ENCODE results near the gene CDKAL1.
"Not testable (repeated sequence)": the region's sequence is repeated elsewhere in the genome, so short reads cannot be mapped to it uniquely, and the experiment has no call there.

The CDKAL1 gene

GRCh38 chr6:20541382-20541781 is 7.1 kb downstream of the CDKAL1 start:
- peaks cover 12% of the 10 kb centered on the region; the same call in 1 of the 2 replicates for H3K36me3 ChIP-seq
- DNase-seq: no peak
- no peaks in the 10 kb centered on the region for H3K9me3 ChIP-seq
- no peaks in the 10 kb centered on the region for H3K27me3 ChIP-seq
- no peaks in the 10 kb centered on the region for H3K4me1 ChIP-seq
- TF ChIP-seq, protein P1, sequence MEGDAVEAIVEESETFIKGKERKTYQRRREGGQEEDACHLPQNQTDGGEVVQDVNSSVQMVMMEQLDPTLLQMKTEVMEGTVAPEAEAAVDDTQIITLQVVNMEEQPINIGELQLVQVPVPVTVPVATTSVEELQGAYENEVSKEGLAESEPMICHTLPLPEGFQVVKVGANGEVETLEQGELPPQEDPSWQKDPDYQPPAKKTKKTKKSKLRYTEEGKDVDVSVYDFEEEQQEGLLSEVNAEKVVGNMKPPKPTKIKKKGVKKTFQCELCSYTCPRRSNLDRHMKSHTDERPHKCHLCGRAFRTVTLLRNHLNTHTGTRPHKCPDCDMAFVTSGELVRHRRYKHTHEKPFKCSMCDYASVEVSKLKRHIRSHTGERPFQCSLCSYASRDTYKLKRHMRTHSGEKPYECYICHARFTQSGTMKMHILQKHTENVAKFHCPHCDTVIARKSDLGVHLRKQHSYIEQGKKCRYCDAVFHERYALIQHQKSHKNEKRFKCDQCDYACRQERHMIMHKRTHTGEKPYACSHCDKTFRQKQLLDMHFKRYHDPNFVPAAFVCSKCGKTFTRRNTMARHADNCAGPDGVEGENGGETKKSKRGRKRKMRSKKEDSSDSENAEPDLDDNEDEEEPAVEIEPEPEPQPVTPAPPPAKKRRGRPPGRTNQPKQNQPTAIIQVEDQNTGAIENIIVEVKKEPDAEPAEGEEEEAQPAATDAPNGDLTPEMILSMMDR (IDR thresholded peaks at IDR 0.05; ENCODE audit: low read depth, low read length): no peak
- H3K4me3 ChIP-seq (ENCODE audit: low read depth, low read length): no peak overlapping the region

- Histone ChIP-seq H3K36me3 (peaks cover 17% of the 10 kb centered on the region; the same call in 1 of the 2 replicates), H3K9me3 (no peaks in the 10 kb centered on the region), H3K4me1 (no peaks in the 10 kb centered on the region), H3K4me3 (ENCODE audit: low read depth, low read length) (no peak overlapping the region), H3K27me3 (no peaks in the 10 kb centered on the region)
- DNase-seq: no peak
- TF ChIP-seq, protein P1 (IDR thresholded peaks at IDR 0.05; ENCODE audit: low read depth, low read length): no peak
Measured at GRCh38 chr6:20542927-20543602, 8.8 kb downstream of the CDKAL1 start.

DNA sequence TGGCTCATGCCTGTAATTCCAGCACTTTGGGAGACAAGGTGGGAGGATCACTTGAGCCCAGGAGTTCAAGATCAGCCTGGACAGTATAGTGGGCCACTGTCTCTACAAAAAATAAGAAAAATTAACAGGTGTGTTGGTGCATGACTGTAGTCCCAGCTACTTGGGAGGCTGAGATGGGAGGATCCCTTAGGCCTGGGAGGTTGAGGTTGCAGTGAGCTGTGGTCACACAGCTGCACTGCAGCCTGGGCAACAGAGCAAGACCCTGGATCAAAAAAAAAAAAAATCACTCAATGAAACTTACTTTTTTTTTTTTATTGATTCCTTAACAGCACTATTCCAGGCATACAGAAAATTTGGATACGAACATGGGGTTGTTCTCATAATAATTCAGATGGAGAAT is 14.0 kb downstream of the CDKAL1 start:
- DNase-seq: no peak
- Histone ChIP-seq H3K36me3 (peaks cover 20% of the 10 kb centered on the region), H3K4me1 (no peaks in the 10 kb centered on the region), H3K27me3 (no peaks in the 10 kb centered on the region), H3K9me3 (no peaks in the 10 kb centered on the region), H3K4me3 (ENCODE audit: low read depth, low read length) (no peak overlapping the region)
- TF ChIP-seq, protein P1 (IDR thresholded peaks at IDR 0.05; ENCODE audit: low read depth, low read length): no peak

DNA sequence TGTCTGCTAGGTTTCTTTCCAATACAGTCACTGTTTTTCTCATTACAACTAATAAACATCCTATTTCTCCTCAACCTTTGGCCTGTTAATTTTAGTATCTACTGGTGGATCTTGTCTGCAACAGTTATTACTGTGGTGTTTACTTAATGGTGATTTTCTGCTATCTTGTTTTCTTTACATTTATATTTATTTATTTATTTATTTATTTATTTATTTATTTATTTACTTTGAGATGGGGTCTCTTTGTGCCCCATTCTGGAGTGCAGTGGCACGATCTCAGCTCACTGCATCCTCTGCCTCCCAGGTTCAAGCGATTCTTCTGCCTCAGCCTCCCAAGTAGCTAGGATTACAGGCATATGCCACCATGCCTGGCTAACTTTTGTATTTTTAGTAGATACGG is 15.1 kb downstream of the CDKAL1 start:
- H3K27me3 ChIP-seq; H3K4me1 ChIP-seq; H3K4me3 ChIP-seq (ENCODE audit: low read depth, low read length); H3K9me3 ChIP-seq; DNase-seq: not testable (repeated sequence)
- peaks cover 20% of the 10 kb centered on the region for H3K36me3 ChIP-seq

GRCh38 chr6:20554326-20554725 is 20.1 kb downstream of the CDKAL1 start:
- no peaks in the 10 kb centered on the region for H3K9me3 ChIP-seq
- H3K4me1 ChIP-seq: no peaks in the 10 kb centered on the region
- H3K36me3 ChIP-seq: peaks cover 9% of the 10 kb centered on the region; the same call in 1 of the 2 replicates
- TF ChIP-seq, protein P1 (IDR thresholded peaks at IDR 0.05; ENCODE audit: low read depth, low read length): no peak
- DNase-seq: no peak
- H3K4me3 ChIP-seq (ENCODE audit: low read depth, low read length): no peak overlapping the region
- no peaks in the 10 kb centered on the region for H3K27me3 ChIP-seq

DNA sequence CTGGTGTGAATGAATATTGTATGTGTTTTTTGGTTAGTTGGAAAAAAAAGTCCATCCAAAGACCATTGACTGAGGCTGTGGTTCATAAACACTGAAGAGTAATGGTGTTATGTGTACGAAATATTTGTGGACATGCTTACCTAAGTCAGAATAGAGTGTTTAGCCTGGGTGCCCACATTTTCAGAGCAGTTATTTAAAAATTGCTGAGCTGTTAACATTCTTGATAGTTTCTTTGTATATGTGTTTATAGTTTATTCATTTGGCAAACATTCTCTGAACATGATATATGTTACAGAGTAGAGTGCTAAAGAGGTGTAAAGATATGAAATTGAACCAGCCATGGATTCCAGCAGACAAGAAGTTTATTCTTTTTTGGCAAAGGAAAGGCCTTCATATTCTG is 20.6 kb downstream of the CDKAL1 start:
- Histone ChIP-seq H3K4me1 (no peaks in the 10 kb centered on the region), H3K36me3 (peaks cover 9% of the 10 kb centered on the region; the same call in 1 of the 2 replicates), H3K27me3 (no peaks in the 10 kb centered on the region), H3K4me3 (ENCODE audit: low read depth, low read length) (no peak overlapping the region), H3K9me3 (no peaks in the 10 kb centered on the region)
- no peak for DNase-seq
- TF ChIP-seq, protein P1 (IDR thresholded peaks at IDR 0.05; ENCODE audit: low read depth, low read length): no peak

Data from BE2C (cell line).